ENCODE results near the gene LCN6.
"Not testable (repeated sequence)": the region's sequence is repeated elsewhere in the genome, so short reads cannot be mapped to it uniquely, and the experiment has no call there.

The LCN6 gene

GRCh38 chr9:136714096-136714892, 34.0 kb downstream of the LCN6 start:
- H3K9me3 Mint-ChIP-seq: no peaks in the 10 kb centered on the region
- peaks cover 18% of the 10 kb centered on the region for H3K4me1 Mint-ChIP-seq
- peak overlapping the region; percentile 46 for H3K4me3 Mint-ChIP-seq
- peaks cover 21% of the 10 kb centered on the region for H3K27me3 Mint-ChIP-seq
- no peaks in the 10 kb centered on the region for H3K36me3 Mint-ChIP-seq
- H3K27ac Mint-ChIP-seq: no peak overlapping the region
- no peak for ATAC-seq (ENCODE audit: low read depth)
- DNase-seq (ENCODE audit: low spot score in 2 of 2): no peak

- ATAC-seq (ENCODE audit: low read depth) (peak; percentile 9), DNase-seq (ENCODE audit: low spot score in 2 of 2) (no peak)
- Mint-ChIP-seq H3K27ac (no peak overlapping the region), H3K9me3 (no peaks in the 10 kb centered on the region), H3K4me3 (peak overlapping the region; percentile 46), H3K4me1 (peaks cover 15% of the 10 kb centered on the region), H3K36me3 (no peaks in the 10 kb centered on the region), H3K27me3 (peaks cover 21% of the 10 kb centered on the region)
Measured at GRCh38 chr9:136713550-136713949, 34.8 kb downstream of the LCN6 start.

- peak; percentile 7 for ATAC-seq (ENCODE audit: low read depth)
- H3K27me3 Mint-ChIP-seq: peaks cover 21% of the 10 kb centered on the region
Measured at GRCh38 chr9:136712690-136713544, 35.4 kb downstream of the LCN6 start.

GRCh38 chr9:136711751-136712689, 36.3 kb downstream of the LCN6 start, which contains the start of gene DIPK1B:
DIPK1B (plus strand) TSS chr9:136712572; CDS start chr9:136712666, 94 bp downstream.
- Mint-ChIP-seq H3K4me3 (peak within 1 kb of the TSS; percentile 74), H3K36me3 (no peaks in the 10 kb centered on the region), H3K9me3 (no peaks in the 10 kb centered on the region), H3K4me1 (peaks cover 13% of the 10 kb centered on the region), H3K27me3 (peaks cover 21% of the 10 kb centered on the region), H3K27ac (no peak within 1 kb of the TSS)
- ATAC-seq (ENCODE audit: low read depth): peak; percentile 47
- DNase-seq (ENCODE audit: low spot score in 2 of 2): no peak

More at GRCh38 chr9:136712690-136713544, 35.4 kb downstream of the LCN6 start:
- no peak for DNase-seq (ENCODE audit: low spot score in 2 of 2)
- no peaks in the 10 kb centered on the region for H3K36me3 Mint-ChIP-seq
- H3K27ac Mint-ChIP-seq: no peak overlapping the region
- H3K9me3 Mint-ChIP-seq: no peaks in the 10 kb centered on the region
- peak overlapping the region; percentile 39 for H3K4me3 Mint-ChIP-seq
- peaks cover 13% of the 10 kb centered on the region for H3K4me1 Mint-ChIP-seq

- not testable (repeated sequence) for H3K27ac Mint-ChIP-seq
Measured at GRCh38 chr9:136711219-136711648, 37.1 kb downstream of the LCN6 start.

GRCh38 chr9:136710543-136710942, 37.8 kb downstream of the LCN6 start:
- H3K36me3 Mint-ChIP-seq: no peaks in the 10 kb centered on the region
- peaks cover 16% of the 10 kb centered on the region for H3K27me3 Mint-ChIP-seq
- ATAC-seq (ENCODE audit: low read depth): no peak
- no peak overlapping the region for H3K27ac Mint-ChIP-seq
- H3K9me3 Mint-ChIP-seq: no peaks in the 10 kb centered on the region
- H3K4me1 Mint-ChIP-seq: peaks cover 13% of the 10 kb centered on the region
- no peak overlapping the region for H3K4me3 Mint-ChIP-seq
- DNase-seq (ENCODE audit: low spot score in 2 of 2): no peak

More at GRCh38 chr9:136711219-136711648, 37.1 kb downstream of the LCN6 start:
- Mint-ChIP-seq H3K4me1 (peaks cover 13% of the 10 kb centered on the region), H3K27me3 (peaks cover 19% of the 10 kb centered on the region)
- H3K4me3 Mint-ChIP-seq; H3K36me3 Mint-ChIP-seq; H3K9me3 Mint-ChIP-seq; DNase-seq (ENCODE audit: low spot score in 2 of 2); ATAC-seq (ENCODE audit: low read depth): not testable (repeated sequence)

GRCh38 chr9:136709454-136710109, 38.7 kb downstream of the LCN6 start:
- no peaks in the 10 kb centered on the region for H3K36me3 Mint-ChIP-seq
- no peak overlapping the region for H3K27ac Mint-ChIP-seq
- no peak for ATAC-seq (ENCODE audit: low read depth)

GRCh38 chr9:136707849-136708517, 40.3 kb downstream of the LCN6 start:
- no peak overlapping the region for H3K4me3 Mint-ChIP-seq
- H3K9me3 Mint-ChIP-seq: no peaks in the 10 kb centered on the region
- H3K36me3 Mint-ChIP-seq: no peaks in the 10 kb centered on the region
- no peak overlapping the region for H3K27ac Mint-ChIP-seq
- ATAC-seq (ENCODE audit: low read depth) (no peak), DNase-seq (ENCODE audit: low spot score in 2 of 2) (no peak)
- peaks cover 6% of the 10 kb centered on the region for H3K4me1 Mint-ChIP-seq
- H3K27me3 Mint-ChIP-seq: peaks cover 13% of the 10 kb centered on the region

More at GRCh38 chr9:136709454-136710109, 38.7 kb downstream of the LCN6 start:
- peaks cover 12% of the 10 kb centered on the region for H3K4me1 Mint-ChIP-seq
- no peak overlapping the region for H3K4me3 Mint-ChIP-seq
- no peaks in the 10 kb centered on the region for H3K9me3 Mint-ChIP-seq
- H3K27me3 Mint-ChIP-seq: peaks cover 18% of the 10 kb centered on the region
- no peak for DNase-seq (ENCODE audit: low spot score in 2 of 2)

- no peak for ATAC-seq (ENCODE audit: low read depth)
- Mint-ChIP-seq H3K27me3 (peaks cover 13% of the 10 kb centered on the region), H3K4me1 (peaks cover 9% of the 10 kb centered on the region), H3K36me3 (no peaks in the 10 kb centered on the region), H3K27ac (no peak overlapping the region), H3K9me3 (no peaks in the 10 kb centered on the region), H3K4me3 (no peak overlapping the region)
- no peak for DNase-seq (ENCODE audit: low spot score in 2 of 2)
Measured at GRCh38 chr9:136707011-136707410, 41.3 kb downstream of the LCN6 start.

GRCh38 chr9:136705564-136705963, 42.8 kb downstream of the LCN6 start:
- Mint-ChIP-seq H3K27ac (no peak overlapping the region), H3K4me1 (peaks cover 15% of the 10 kb centered on the region), H3K36me3 (no peaks in the 10 kb centered on the region), H3K9me3 (no peaks in the 10 kb centered on the region), H3K27me3 (peaks cover 9% of the 10 kb centered on the region), H3K4me3 (no peak overlapping the region)
- no peak for ATAC-seq (ENCODE audit: low read depth)
- no peak for DNase-seq (ENCODE audit: low spot score in 2 of 2)

- not testable (repeated sequence) for H3K27me3 Mint-ChIP-seq; DNase-seq (ENCODE audit: low spot score in 2 of 2); H3K36me3 Mint-ChIP-seq; H3K4me3 Mint-ChIP-seq; H3K27ac Mint-ChIP-seq; H3K9me3 Mint-ChIP-seq; ATAC-seq (ENCODE audit: low read depth)
- peaks cover 19% of the 10 kb centered on the region for H3K4me1 Mint-ChIP-seq
Measured at GRCh38 chr9:136704741-136705140, 43.6 kb downstream of the LCN6 start.

- H3K36me3 Mint-ChIP-seq: no peaks in the 10 kb centered on the region
- ATAC-seq (ENCODE audit: low read depth): peak; percentile 18
- peaks cover 19% of the 10 kb centered on the region for H3K4me1 Mint-ChIP-seq
- peaks cover 5% of the 10 kb centered on the region for H3K27me3 Mint-ChIP-seq
- no peaks in the 10 kb centered on the region for H3K9me3 Mint-ChIP-seq
- DNase-seq (ENCODE audit: low spot score in 2 of 2): no peak
- H3K27ac Mint-ChIP-seq: peak overlapping the region; percentile 14
- no peak overlapping the region for H3K4me3 Mint-ChIP-seq
Measured at GRCh38 chr9:136703276-136703860, 45.0 kb downstream of the LCN6 start.

Measured in memory B cell (primary cell).